GM04503 (cell line): Measurements from ENCODE around the gene SFN.

ENCODE experiments used
- DNase-seq: peaks from one replicate; pipeline ENCODE4 v3.0.0-alpha.2; 2012; ENCODE audit warnings: low read depth

SFN gene

DNA sequence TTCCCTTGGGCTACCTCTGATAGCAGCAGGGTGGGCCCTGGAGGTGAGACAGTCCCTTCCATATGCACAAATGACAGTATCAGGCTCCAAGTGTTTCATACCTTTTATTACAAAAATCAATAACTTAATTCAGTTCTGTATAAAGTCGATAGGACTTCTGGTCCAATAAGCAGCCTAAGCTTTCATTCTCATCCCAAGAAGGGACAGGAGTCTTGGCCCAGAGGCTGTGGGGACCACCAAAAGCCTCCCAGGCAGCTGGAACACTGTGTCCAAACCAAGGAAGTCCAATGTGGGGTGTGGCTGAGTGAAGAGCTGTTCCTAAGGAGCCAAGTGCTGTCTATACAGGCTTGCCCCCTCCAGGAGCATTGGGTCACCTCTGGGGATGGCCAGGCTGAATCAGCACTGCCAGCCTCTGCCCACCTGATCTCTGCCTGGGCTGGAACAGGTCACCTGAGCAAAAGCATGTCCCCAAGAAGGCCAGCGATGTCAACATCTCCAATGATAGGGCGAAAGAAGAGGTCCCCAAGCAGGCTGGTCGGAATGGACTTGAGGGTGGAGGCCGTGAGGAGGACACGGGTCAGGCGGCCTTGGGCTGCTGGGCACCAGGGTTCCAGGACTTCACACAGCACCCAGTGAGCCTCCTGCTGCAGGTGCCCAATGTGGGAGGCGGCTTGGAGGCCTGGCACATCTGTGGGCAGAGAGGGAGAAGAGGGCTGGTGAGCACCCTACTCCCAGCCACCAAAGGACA lies 48.6 kb downstream of the SFN start:
- no peak for DNase-seq

DNA sequence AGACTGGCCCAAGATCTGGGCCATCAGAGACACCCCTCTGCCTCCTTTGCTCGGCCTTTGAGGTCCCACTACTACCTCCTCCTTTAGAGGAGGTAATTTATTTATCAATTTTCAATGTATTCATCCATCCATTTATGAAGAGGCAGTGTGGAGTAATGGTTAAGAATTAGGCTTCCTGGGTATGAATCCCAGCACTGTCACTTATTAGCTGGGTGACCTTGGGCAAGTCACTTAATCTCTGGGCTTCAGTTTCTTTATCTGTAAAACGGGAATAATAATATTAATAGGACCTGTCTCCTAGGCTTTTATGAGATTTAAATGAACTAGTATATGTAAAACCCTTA lies 49.2 kb downstream of the SFN start:
- DNase-seq, result no peak

- no peak for DNase-seq
These were observed 50.4 kb downstream of the SFN start for GRCh38 chr1:26913389-26913753.
